ENCODE results near the gene TSPEAR. TPM values are rescaled to one million over a fixed set of nuclear protein-coding genes. Genes with fewer than 3 reads are reported as not detected.

The TSPEAR gene
- total RNA-seq, 4 donors from 2014 or later, result 0.19 TPM; not detected in 3

- no peak for TF ChIP-seq CTCF (IDR thresholded peaks at IDR 0.05)
- ATAC-seq (ENCODE audit: low FRiP score) (no peak), DNase-seq (ENCODE audit: low spot score) (no peak)
Observed at GRCh38 chr21:44654576-44655175, 56.7 kb downstream of the TSPEAR start, which contains the start of gene KRTAP12-4. Gene KRTAP12-4, minus strand, starts transcription at chr21:44654659. Its CDS starts 45 bp downstream, at chr21:44654614.

GRCh38 chr21:44653656-44654575 lies 57.5 kb downstream of the TSPEAR start:
- peak; percentile 6 for ATAC-seq (ENCODE audit: low FRiP score)
- TF ChIP-seq CTCF (IDR thresholded peaks at IDR 0.05), result no peak
- DNase-seq (ENCODE audit: low spot score), result no peak

GRCh38 chr21:44653123-44653522 lies 58.2 kb downstream of the TSPEAR start:
- DNase-seq (ENCODE audit: low spot score) (no peak), ATAC-seq (ENCODE audit: low FRiP score) (no peak)
- no peak for TF ChIP-seq CTCF (IDR thresholded peaks at IDR 0.05)

- DNase-seq (ENCODE audit: low spot score) (no peak), ATAC-seq (ENCODE audit: low FRiP score) (no peak)
- no peak for TF ChIP-seq CTCF (IDR thresholded peaks at IDR 0.05)
Observed at GRCh38 chr21:44650973-44651675, 60.2 kb downstream of the TSPEAR start.

- no peak for TF ChIP-seq CTCF (IDR thresholded peaks at IDR 0.05)
- ATAC-seq (ENCODE audit: low FRiP score) (no peak), DNase-seq (ENCODE audit: low spot score) (no peak)
Observed at GRCh38 chr21:44650265-44650972, 61.0 kb downstream of the TSPEAR start.

- TF ChIP-seq CTCF (IDR thresholded peaks at IDR 0.05), result no peak
- ATAC-seq (ENCODE audit: low FRiP score) (no peak), DNase-seq (ENCODE audit: low spot score) (no peak)
Observed at GRCh38 chr21:44649521-44650100, 61.8 kb downstream of the TSPEAR start.
